Adipose tissue (tissue), 3 donors: ENCODE data around the gene CYB5D1. TPM values are rescaled to one million over a fixed set of nuclear protein-coding genes. Genes with fewer than 3 reads are reported as not detected.

Experiments used
- H3K27ac ChIP-seq: one replicate; pipeline ENCODE4 v1.5.1; 2013; ENCODE audit warnings: low read depth, low read length
- WGBS, 3 donors: extraction: QIAGEN DNeasy Blood & Tissue Kit; methylation state at CpG; one replicate each; pipeline ENCODE4 v1.1.7; 2013; 5-methylcytosine and 5-hydroxymethylcytosine counted together
- polyA plus RNA-seq, 3 donors: library from polyadenylated mRNA; stranded (reverse); fragments of 200-250 nt; gene quantifications; one replicate each; pipeline ENCODE4 v1.2.3, GENCODE V29; 2013
- donor health status: healthy with polysubstance abuse.
- donor health status: Bipolar disorder and iron deficiency.
- donor health status: healthy.

CYB5D1 gene
- polyA plus RNA-seq, 3 donors: 8.9 to 15.4 (median 11.2) TPM

DNA sequence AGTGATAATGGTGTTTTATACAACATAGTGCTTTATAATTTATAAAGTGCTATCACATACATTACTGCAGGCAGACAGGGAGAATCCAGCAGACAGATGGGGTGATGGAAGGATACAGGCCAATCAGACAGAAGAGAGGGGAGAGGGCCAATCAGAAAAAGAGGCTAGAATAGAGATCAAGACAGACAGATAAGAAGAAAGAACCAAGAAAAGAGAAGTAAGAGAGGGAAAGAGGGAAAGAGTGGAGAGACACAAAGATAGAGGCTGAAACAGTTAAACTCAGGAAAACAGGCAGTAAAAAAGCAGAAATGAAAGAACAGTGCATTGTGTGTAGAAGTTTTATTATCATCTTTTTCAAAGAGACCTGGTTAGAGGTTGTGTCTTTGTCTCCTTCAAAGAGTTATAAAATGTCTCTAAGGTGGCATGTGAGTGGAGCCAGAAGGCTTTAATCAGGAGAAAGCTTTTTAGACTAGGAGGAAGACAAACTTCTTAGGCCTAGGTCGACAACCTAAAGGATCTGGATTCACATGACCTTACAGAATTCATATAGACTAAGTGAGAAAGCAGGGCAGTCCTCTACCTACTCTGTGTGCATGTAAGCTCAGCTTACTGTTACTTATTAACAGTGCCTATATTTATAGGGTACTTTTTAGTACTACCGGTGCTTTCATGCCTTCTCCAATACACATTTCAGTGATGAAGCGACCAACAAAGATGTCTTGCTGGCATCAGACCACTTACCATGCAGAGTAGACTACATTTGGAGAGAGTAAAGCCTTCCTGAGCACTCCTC is 22.5 kb downstream of the CYB5D1 start:
- no peak overlapping the region for H3K27ac ChIP-seq
- WGBS, 3 donors: 49 to 85% (median 78%) methylated on average over 3 of the region's 3 CpGs

DNA sequence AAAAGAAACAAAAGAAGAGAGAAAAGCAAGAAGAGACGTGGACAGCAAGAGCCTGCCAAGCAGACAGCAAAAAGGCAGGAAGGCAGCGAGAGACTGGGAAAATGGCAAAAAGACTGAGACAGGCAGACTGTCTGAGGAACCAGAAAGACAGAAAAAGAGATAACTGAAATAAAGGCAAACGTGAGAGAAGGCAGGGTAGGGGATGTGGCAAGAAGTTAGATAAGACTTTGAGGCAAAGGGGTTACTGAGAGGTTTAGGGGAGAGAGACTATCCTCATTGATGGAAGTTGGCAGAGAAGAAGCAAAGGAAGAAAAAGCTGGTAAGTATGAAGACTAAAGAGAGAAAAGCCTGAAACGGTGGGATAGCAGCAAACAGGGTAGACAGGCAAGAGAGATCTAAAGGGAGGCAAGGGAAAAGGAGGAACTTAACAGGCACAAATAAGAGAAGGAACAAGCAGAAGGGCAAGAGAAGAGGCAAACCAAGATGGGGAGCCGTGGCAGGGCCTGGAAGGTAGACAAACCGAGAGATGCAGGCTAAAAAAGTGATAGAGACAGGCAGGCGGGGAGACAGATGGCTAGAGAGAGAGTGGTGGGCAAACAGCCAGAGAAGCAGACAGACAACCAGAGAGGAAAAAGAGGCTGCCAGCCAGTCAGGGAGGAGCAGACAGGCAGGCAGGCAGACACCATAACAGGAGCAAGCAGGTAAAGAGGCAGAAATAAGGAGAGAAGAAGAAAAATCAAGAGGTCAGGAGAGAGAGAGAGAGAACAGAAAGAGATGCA is 23.7 kb downstream of the CYB5D1 start:
- H3K27ac ChIP-seq: no peak overlapping the region
- WGBS, 3 donors: 50 to 58% (median 52%) methylated on average over 7 of the region's 7 CpGs

DNA sequence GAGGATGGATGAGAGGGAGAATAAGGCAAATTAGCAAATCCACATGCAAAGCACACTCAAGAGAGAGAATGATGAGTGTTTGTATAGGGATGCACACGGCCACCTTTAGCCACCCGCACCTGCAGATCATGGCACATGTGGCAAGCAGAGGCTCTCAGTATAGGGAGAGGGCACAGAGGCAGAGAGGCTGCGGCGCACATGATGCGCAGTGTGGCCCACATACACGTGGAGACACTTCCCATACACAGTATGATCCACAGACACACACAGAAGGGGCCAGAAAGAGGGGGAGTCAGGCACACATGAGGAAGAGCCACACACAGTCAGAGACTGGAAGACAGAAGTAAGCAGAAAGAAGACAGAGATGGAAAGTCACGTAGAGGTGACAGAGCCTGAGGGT is 24.3 kb downstream of the CYB5D1 start:
- 70 to 72% (median 70%) methylated on average over 7 of the region's 7 CpGs for WGBS, 3 donors

DNA sequence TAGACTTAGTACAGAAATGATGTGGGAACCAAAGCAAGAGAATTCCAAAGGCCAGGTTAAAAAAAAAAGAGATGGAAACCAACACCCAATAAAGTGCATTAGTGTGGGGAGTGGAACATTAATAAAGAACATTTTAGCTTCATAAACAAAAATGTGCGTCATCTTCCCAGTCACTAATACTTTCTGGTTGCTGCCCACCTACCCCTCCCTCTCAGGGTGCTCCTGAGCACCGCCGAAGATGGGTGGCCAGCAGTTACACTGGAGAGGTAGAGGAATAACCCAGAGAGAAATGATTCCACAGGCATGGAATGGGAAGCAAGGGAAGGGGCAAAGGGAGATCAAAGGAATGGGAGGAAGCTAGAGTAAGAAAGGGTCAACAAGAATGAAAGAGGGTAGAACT is 24.8 kb downstream of the CYB5D1 start:
- whole genome bisulfite sequencing, 3 donors: 78 to 87% (median 79%) methylated on average over 3 of the region's 3 CpGs
- H3K27ac ChIP-seq: no peak overlapping the region

More for the DNA sequence above, 24.3 kb downstream of the CYB5D1 start:
- no peak overlapping the region for H3K27ac ChIP-seq

DNA sequence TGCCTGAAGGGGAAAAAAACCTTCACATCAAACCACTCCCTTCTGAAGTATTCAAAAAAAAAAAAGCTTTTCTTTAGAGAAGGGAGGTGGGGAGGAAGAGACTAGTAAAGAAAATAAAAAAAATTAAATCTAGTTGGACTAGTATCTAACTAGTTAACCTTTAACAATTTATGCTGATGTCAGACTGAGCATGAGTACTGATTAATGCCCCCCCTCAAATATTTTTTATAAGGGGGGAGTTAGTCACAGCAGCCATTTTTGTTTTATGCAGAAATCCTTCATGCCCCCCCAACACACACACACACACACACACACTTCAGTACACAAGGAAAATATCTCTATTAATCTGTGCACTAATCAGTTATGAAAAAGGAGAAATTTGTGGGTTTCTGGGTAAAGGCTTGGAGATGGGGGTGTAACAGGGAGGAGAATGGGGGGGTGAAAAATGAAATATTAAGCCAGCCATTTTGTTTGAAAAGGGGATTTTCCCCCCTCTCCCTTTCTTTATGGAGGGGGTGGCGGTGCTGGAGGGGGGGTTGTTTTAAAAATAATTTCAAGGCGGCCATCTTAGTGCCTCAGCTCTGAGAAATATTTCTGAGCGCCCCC is 26.1 kb downstream of the CYB5D1 start:
- no peak overlapping the region for H3K27ac ChIP-seq
- WGBS, 3 donors: 6 to 13% (median 9%) methylated on average over 3 of the region's 3 CpGs

DNA sequence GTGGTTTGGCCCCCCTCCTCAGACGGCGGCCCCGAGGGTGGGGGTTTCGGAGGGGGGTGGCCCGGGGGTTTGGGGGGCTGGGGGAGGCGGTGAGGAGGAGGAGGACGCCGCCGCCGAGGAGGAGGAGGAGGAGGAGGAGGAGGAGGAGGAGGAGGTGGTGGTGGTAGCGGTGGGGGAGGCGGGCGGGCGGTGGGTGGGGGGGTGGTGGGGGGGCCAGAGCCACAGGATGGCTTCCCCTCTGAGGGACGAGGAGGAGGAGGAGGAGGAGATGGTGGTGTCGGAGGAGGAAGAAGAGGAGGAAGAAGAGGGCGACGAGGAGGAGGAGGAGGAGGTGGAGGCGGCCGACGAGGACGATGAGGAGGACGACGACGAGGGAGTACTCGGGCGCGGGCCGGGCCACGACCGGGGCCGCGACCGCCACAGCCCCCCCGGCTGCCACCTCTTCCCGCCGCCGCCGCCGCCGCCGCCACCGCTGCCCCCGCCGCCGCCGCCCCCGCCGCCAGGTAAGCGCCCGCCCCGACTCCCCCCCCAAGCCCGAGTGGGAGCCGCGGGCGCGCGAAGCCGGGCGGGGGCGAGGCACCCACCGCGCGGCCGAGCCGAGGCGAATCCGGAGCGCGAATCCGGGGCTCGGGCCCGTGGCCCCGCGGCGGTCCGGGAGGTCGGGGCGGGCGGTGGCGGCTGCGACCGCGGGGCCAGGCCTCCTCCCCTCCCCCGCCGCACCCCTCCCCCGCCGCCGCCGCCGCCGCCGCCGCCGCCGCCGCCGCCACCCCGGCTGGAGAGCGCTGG is 27.0 kb downstream of the CYB5D1 start:
- WGBS, 3 donors: 0 to 5% (median 1%) methylated on average over 12 to 78 of the region's 100 CpGs
- no peak overlapping the region for H3K27ac ChIP-seq

DNA sequence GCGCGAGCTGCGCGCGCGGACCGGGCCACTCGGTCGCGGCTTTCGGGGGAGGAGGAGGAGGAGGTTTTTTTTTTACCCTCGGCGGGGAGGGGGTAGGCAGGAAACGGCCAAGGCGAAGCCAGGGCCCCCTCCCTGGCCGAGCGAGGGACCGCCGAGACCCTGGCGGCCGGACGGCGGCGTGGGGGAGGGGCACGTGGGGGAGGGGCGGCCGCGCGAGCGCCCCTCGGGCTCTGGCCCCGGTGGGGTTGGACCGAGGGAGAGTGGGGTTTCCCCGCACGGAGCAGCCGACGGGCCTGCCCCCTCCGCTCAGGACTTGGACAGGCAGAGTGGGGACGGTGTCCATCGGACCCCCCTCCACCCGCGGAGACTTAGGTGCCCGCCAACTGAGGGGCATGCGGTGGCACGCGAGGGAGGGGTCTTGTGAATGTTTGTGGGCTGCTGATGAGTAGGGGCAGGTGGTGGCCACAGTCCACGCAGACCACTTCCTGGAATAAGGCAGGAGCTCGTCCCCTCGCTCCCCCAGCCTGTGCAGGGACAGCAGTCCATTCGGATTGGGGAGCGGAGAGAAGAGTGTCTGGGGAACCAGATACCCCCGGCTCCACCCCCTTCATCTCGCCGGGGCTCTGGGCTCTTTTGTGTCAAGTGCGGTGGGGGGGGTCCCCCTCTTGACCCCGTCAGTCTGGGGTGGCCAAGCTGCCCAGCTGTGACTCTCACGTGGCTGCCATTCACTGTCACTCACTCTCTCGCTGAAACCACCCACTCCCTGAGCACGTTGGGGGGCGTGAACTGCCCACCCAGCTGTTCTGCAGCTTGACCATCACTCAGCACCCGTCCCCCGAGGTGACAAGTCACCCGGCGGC is 27.8 kb downstream of the CYB5D1 start:
- H3K27ac ChIP-seq: peak overlapping the region; percentile 68
- 0 to 1% (median 1%) methylated on average over 30 to 64 of the region's 64 CpGs for WGBS, 3 donors

DNA sequence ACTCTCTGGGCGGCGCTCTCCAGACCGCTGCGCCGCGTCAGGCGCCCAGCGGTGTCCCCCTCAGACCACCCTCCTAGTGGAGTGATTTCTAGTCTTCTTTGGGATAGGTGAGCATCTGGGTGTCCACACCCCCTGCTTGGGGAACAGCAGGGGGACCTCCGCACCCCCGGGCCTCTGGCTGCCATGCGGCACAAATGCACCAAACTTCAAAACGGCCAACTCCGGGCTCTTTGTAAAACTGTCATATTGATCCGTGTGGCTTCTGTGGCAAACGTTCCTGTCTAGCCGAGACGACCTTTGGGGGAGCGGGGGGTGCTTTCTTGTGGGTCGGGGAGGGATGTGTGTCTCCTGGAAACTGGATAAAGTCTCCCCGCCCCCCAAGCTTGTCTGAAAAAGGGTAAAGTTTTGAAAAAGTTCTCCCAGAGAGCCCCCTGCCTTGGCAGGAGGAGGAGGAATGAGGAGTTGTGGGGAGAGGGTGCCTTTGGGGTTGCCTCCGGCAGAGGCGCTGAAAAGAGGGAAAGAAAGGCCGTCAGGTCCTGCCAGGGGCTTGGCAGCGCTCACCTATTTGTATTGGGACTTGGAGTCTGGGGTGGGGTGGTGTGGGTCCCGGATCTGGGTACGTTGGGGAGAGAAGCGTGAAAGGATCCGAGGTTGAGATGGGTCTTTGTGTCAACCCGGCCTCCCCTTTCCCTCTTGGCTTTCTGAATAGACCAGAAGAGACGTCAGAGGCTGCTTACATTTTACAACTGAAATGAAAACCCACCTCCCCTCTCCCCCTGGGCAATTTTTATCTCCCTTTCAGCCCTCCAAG is 28.6 kb downstream of the CYB5D1 start:
- peak overlapping the region; percentile 61 for H3K27ac ChIP-seq
- 1 to 3% (median 3%) methylated on average over 30 of the region's 30 CpGs for WGBS, 3 donors

DNA sequence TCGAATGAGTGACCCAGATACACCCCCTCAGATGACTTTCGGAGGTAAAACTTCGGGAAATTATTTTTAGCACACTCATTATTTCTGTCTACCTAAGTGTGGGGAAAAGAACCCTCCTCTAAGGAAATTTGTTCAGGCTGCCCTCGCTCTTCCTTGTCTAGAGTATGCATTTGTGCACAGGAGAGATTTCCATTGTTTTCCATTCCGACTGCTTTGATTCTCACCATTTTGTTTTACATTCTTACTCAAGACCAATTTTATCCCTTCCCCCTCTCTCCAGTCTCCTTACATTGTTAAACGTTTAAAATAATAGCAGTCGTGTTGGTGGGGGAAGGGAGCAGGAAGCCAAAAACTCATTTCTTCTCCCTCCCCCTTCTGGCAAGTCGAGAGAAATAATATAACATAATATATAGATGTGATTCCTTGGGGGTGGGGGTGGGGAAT is 29.3 kb downstream of the CYB5D1 start:
- 2% methylated on average over 8 of the region's 8 CpGs for WGBS, 3 donors
- H3K27ac ChIP-seq: no peak overlapping the region

DNA sequence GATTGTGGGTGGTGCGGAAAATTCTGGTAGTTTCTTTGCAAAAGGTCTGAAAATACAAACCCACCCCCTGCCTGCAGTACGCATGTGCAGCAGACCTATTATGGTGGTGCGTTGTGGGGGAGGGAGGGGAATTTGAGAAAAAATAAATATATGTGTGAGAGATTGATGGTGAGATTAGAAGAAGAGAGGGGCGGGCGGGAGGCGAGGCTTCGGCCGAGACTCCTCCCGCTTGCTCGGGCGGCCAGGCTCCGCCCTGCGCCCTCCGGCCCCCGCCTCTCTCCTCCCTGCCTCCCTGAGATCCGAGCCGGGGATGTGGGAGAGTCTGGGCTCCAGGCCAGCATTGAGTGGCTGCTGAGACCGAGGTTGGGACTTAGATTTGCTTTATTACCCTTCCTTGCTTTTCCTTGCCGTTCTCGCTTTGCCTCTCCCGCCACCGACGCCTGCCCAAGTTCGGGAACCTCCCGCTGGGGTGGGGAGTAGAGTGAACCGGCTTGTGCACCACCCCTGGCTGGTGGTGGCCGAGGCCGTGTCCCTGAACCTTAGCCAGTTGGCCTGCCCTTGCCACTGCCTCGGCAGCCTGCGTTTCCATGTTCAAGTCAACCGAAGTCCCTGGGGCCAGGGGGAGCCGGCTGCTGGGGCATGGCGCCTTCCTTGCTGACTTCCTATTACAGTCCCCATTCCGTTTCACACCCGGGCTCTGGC is 29.8 kb downstream of the CYB5D1 start:
- WGBS, 3 donors: 0 to 2% (median 1%) methylated on average over 24 to 35 of the region's 35 CpGs
- H3K27ac ChIP-seq: peak overlapping the region; percentile 21

DNA sequence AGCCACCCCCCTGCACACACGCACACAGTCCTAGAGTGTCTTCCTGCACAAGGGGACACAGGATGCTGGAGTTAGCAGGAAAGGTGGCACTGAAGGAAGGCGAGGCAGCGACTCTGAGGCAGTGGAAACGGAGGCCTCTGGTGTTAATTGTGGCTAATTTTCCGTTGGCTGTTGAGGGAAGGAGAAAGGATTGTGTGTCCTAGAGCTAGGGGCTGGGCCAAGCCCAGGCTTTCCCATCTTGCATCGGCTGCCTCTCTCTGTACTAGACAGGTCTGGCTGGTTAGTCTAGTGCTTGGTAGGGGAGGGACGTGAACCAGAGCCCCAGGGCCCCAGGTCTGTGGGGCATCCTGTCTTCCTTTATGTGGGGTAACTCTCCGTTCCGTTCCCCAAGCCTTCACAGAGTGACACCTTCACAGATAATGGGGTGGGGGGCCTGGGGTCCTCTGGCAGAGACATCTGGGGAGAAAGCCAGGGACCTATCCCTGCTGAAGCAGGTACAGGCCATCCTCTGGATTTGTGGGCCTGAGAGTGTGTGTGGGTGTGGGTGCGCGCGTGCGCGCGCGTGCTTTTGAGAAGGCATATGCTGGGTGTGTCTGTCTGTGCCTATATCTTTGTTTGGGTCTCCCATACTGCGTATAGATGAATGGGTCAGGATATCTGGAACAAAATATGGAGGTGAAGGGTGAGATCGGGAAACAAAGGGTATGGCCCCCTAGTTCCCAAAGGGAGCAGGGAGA is 30.5 kb downstream of the CYB5D1 start, which contains the start of gene CHD3:
Gene CHD3 (plus strand): TSS at position 606 of the 737 bp plus-strand sequence. CDS start 212 bp downstream, outside the sequence.
- peak within 1 kb of the TSS; percentile 21 for H3K27ac ChIP-seq
- 22 to 28% (median 28%) methylated on average over 18 of the region's 18 CpGs for WGBS, 3 donors

DNA sequence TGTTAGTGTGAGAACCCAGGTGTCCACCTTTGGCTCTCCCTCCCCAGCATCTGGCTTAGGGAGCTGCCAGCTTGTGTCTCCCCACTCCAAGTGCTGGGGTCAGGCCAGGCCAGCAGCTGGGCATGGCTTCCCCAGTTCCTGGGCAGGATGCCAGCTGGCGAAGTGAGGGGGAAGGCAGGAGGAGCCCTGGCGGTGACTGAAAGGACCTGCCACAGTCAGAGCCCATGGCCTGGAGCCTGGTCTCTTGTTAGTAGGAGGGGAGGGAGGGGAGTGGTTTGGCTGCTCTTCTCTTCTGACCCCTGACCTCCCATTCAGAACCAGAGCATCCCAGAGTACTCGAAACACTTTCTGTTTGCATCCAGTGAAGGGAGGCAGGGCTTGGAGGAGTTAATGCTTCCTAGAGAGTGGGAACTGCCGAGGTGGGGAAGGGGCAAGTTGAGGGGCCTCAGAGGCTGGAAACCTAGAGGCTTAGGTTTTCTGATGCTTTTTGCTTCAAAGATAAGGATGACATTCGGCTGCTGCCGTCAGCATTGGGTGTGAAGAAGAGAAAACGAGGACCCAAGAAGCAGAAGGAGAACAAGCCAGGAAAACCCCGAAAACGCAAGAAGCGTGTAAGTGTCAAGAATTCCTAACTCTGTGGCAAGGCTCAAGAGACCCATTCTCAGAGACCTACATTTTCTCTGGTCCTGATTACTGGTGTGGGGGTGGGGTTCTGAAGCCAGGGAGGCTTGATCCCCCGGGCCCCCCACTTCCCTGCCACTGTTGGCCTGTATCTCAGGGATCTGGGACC is 31.6 kb downstream of the CYB5D1 start:
- 19 to 33% (median 20%) methylated on average over 11 of the region's 11 CpGs for WGBS, 3 donors
- H3K27ac ChIP-seq: peak overlapping the region; percentile 21

DNA sequence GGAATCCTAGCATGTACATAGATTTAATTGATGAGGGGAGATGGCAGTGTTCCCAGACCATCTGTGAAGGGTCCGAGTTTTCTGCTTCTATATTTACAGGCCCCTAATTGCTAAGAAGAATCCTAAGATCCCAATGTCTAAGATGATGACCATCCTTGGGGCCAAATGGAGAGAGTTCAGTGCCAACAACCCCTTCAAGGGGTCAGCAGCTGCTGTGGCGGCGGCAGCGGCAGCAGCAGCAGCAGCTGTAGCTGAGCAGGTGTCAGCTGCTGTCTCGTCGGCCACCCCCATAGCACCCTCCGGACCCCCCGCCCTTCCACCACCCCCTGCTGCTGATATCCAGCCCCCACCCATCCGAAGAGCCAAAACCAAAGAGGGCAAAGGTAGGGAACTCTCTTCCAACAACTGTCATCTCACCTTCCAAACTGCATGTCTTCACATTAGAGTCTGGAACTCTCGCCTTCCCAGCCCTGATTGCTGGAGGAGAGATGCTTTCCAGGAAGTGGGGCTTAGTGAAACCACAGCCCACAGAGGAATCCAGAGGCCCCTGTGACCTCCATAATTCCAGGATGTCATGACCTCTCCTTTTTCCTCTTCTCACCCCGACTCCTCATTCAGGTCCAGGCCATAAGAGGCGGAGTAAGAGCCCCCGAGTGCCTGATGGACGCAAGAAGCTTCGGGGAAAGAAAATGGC is 35.5 kb downstream of the CYB5D1 start:
- WGBS, 3 donors: 88 to 94% (median 89%) methylated on average over 15 of the region's 15 CpGs
- no peak overlapping the region for H3K27ac ChIP-seq

DNA sequence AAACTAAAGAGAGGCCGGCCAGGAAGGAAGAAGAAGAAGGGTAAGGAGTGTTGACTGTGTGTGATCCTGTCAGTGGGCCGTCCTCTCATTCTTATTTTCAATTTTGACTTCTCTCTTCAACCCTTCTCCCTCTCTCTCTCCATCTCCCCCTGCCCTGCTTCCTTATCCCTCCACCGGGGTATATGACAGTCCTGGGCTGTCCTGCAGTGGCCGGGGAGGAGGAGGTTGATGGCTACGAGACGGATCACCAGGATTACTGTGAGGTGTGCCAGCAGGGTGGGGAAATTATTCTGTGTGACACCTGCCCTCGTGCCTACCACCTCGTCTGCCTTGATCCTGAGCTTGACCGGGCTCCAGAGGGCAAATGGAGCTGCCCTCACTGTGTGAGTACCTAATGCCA is 36.4 kb downstream of the CYB5D1 start:
- H3K27ac ChIP-seq: no peak overlapping the region
- WGBS, 3 donors: 89 to 96% (median 91%) methylated on average over 8 to 9 of the region's 9 CpGs
